ENCODE data around the gene FAS.

GRCh38 chr10:88990384-88991160, at the start of gene FAS:
- TF ChIP-seq CTCF (IDR thresholded peaks at IDR 0.05) (no peak), POLR2A (IDR thresholded peaks at IDR 0.05) (no peak)
